Heart left ventricle (tissue), 13 donors: ENCODE results near the gene VIT.

Experiments used
- POLR2A ChIP-seq, 2 donors: fragments of 450-650 bp; IDR thresholded peaks; one replicate each; pipeline ENCODE4 v1.6.1; 2017; ENCODE audit warnings: antibody characterized with exemption in 2 of 2, mild to moderate bottlenecking in 2 of 2, moderate library complexity in 2 of 2
- TF ChIP-seq, protein P1 (sequence below), 12 donors: fragments of 200-600 bp; sonication (generic) in 4 of 12; IDR thresholded peaks; one replicate each; pipeline versions ENCODE4 v1.5.0 to v1.8.0; 2018 to 2022; ENCODE audit warnings: antibody characterized with exemption in 12 of 12, mild to moderate bottlenecking in 5 of 12
- donor health status: ischemic (EF 13 %, LVEDD 7.1; RV severe dilation, severe dysfunction).
- donor health status: DM: no; HTN: yes; CAD: no.
- donor health status: DM: no; HTN: no; CAD: no.
- donor health status: ischemic (EF 25% LVEDD 6.9; RV normal size, moderate dysfunction).
- donor health status: ischemic (EF 25% LVEDD 5.7; RV mildly dilated, moderate dysfunction).
- donor health status: ischemic (EF 35%, LVEDD 5.7; RV mildly dilated, moderate dysfunction).
- donor health status: nonischemic (EF 11% LVEDD 7.7; RV severe dilation, severe dysfunction).
- donor health status: DM: yes; HTN: yes; CAD: no.
- donor health status: PGD.
- donor health status: ischemic (EF 29% LVEDD 5.4; RV normal size, mild dysfunction).
- donor health status: nonischemic (EF 23%, LVEDD 6.1; RV moderate dilation, normal function).

DNA sequence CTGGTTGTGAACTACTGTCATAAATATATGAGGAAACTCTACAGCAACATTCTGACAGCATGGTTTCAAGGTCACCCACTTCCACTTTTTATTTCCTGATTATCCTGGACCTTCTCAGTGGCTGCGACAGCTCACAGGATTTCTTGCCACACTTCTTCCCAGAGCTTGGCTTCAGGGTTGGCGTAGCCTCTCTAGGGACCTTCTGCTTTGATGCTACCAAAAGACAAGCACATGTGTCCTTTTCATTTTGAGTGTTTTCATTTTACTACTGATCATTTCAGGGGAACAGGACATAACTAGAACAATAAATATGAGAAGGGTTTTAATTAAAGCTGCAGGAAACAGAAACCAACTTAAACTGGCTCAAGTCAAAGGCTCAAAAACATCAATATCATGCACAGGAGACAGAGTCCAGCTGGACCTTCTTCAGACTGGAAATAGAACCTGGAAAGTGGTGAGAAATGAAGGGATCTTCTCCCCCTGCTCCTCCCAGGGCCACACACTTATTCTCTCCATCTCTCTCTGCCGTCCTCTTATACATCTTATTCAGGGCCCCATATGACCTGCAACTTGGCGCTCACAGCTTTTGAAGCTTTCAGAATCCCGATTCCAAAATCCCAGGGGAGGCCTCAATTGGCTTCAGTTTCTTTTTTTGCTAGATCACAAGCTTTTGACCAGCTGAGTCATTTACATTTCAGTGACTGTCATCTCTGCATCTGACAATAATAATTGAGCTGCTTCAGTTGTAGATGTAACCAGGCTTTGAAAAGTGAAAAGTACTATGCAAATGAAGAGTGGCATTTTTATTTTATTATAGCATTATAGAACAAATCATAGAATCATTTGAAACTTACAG is 9.7 kb downstream of the VIT start:
- TF ChIP-seq, protein P1, sequence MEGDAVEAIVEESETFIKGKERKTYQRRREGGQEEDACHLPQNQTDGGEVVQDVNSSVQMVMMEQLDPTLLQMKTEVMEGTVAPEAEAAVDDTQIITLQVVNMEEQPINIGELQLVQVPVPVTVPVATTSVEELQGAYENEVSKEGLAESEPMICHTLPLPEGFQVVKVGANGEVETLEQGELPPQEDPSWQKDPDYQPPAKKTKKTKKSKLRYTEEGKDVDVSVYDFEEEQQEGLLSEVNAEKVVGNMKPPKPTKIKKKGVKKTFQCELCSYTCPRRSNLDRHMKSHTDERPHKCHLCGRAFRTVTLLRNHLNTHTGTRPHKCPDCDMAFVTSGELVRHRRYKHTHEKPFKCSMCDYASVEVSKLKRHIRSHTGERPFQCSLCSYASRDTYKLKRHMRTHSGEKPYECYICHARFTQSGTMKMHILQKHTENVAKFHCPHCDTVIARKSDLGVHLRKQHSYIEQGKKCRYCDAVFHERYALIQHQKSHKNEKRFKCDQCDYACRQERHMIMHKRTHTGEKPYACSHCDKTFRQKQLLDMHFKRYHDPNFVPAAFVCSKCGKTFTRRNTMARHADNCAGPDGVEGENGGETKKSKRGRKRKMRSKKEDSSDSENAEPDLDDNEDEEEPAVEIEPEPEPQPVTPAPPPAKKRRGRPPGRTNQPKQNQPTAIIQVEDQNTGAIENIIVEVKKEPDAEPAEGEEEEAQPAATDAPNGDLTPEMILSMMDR (IDR thresholded peaks at IDR 0.05): no peak
- TF ChIP-seq POLR2A (IDR thresholded peaks at IDR 0.05): no peak
